GM23338 (cell line): Measurements from ENCODE around the gene GMEB2. TPM values are rescaled to one million over a fixed set of nuclear protein-coding genes. Genes with fewer than 3 reads are reported as not detected.

Experiments
- ATAC-seq: fragments of 200-7000 bp; cut with Tn5 transposase; 3 replicates; pipeline ENCODE4 v1.9.1; 2020
- DNase-seq: peaks from one replicate; pipeline ENCODE4 v3.0.0-alpha.2; 2015; ENCODE audit warnings: low spot score
- H2AFZ ChIP-seq: fragments of 200-600 bp; sonication (generic); 2 replicates; pipeline ENCODE4 v1.8.0; 2016; ENCODE audit warnings: antibody characterized with exemption, mild to moderate bottlenecking, moderate library complexity
- H3F3A ChIP-seq: fragments of 200-600 bp; sonication (generic); replicated peaks from 2 replicates; pipeline ENCODE4 v1.8.0; 2017; ENCODE audit warnings: antibody characterized with exemption, mixed run types, low read depth
- H3K27ac ChIP-seq: fragments of 200-600 bp; sonication (generic); 2 replicates; pipeline ENCODE4 v1.6.1; 2016; ENCODE audit warnings: low read depth
- H3K27me3 ChIP-seq: fragments of 200-600 bp; sonication (generic); 2 replicates; pipeline ENCODE4 v1.8.0; 2016; ENCODE audit warnings: mild to moderate bottlenecking, mixed run types, moderate library complexity; ENCODE audit not compliant: insufficient read depth
- H3K36me3 ChIP-seq: fragments of 200-600 bp; sonication (generic); 2 replicates; pipeline ENCODE4 v1.8.0; 2016; ENCODE audit warnings: mild to moderate bottlenecking; ENCODE audit not compliant: insufficient read depth
- H3K4me1 ChIP-seq: fragments of 200-600 bp; sonication (generic); 2 replicates; pipeline ENCODE4 v1.8.0; 2016; ENCODE audit warnings: mild to moderate bottlenecking, moderate library complexity; ENCODE audit not compliant: insufficient read depth
- H3K4me2 ChIP-seq: fragments of 200-600 bp; sonication (generic); 2 replicates; pipeline ENCODE4 v1.7.1; 2017; ENCODE audit warnings: mixed run types
- H3K4me3 ChIP-seq: fragments of 200-600 bp; sonication (generic); 2 replicates; pipeline ENCODE4 v1.6.1; 2016; ENCODE audit warnings: mixed run types
- H3K79me2 ChIP-seq: fragments of 200-600 bp; sonication (generic); replicated peaks from 2 replicates; pipeline ENCODE4 v1.8.0; 2017; ENCODE audit warnings: mild to moderate bottlenecking; ENCODE audit not compliant: insufficient read depth
- H3K9me2 ChIP-seq: fragments of 200-600 bp; sonication (generic); 2 replicates; pipeline ENCODE4 v1.8.0; 2017; ENCODE audit not compliant: insufficient read depth
- H4K20me1 ChIP-seq: fragments of 200-600 bp; sonication (generic); replicated peaks from 2 replicates; pipeline ENCODE4 v1.8.0; 2017; ENCODE audit warnings: mild to moderate bottlenecking; ENCODE audit not compliant: insufficient read depth
- H3K27ac Mint-ChIP-seq: 2 replicates; pipeline ENCODE4 v1.8.0; 2020; ENCODE audit warnings: inconsistent platforms, mild to moderate bottlenecking, moderate library complexity, mixed read lengths
- H3K27me3 Mint-ChIP-seq: 3 replicates; pipeline ENCODE4 v1.8.0; 2022; ENCODE audit warnings: low read depth, mild to moderate bottlenecking, moderate library complexity, mixed read lengths, inconsistent platforms; ENCODE audit not compliant: insufficient read depth, poor library complexity
- H3K36me3 Mint-ChIP-seq: 3 replicates; pipeline ENCODE4 v1.8.0; 2021; ENCODE audit warnings: low read depth, mild to moderate bottlenecking, inconsistent platforms, moderate library complexity, mixed read lengths
- H3K4me1 Mint-ChIP-seq: 3 replicates; pipeline ENCODE4 v1.8.0; 2020; ENCODE audit warnings: mild to moderate bottlenecking, inconsistent platforms, mixed read lengths
- H3K4me3 Mint-ChIP-seq: 3 replicates; pipeline ENCODE4 v1.8.0; 2021; ENCODE audit warnings: moderate library complexity, mild to moderate bottlenecking, inconsistent platforms, mixed read lengths
- H3K9me3 Mint-ChIP-seq: 3 replicates; pipeline ENCODE4 v1.8.0; 2020; ENCODE audit warnings: moderate library complexity, mild to moderate bottlenecking, inconsistent platforms, mixed read lengths
- CREB1 ChIP-seq: fragments of 250-450 bp; sonication (Bioruptor Pico); IDR thresholded peaks from 2 replicates; pipeline ENCODE4 v1.5.0; 2020; ENCODE audit warnings: low read depth, mild to moderate bottlenecking, moderate library complexity
- EZH2 ChIP-seq: fragments of 200-600 bp; sonication (generic); IDR thresholded peaks from one replicate; pipeline ENCODE4 v1.8.0; 2017; ENCODE audit warnings: antibody characterized with exemption, mild to moderate bottlenecking, low read depth; ENCODE audit not compliant: unreplicated experiment
- EZH2phosphoT487 ChIP-seq: fragments of 200-600 bp; sonication (generic); IDR thresholded peaks from one replicate; pipeline ENCODE4 v1.8.1; 2018; ENCODE audit warnings: antibody characterized with exemption; ENCODE audit not compliant: unreplicated experiment
- JUNB ChIP-seq: IDR thresholded peaks from one replicate; pipeline ENCODE4 v1.6.1; 2016; ENCODE audit warnings: antibody characterized with exemption; ENCODE audit not compliant: unreplicated experiment
- NANOG ChIP-seq: IDR thresholded peaks from 2 replicates; pipeline ENCODE4 v1.6.1; 2016; ENCODE audit warnings: antibody characterized with exemption, borderline replicate concordance
- POLR2AphosphoS5 ChIP-seq: IDR thresholded peaks from 2 replicates; pipeline ENCODE4 v1.6.1; 2016; ENCODE audit warnings: antibody characterized with exemption, low read depth
- REST ChIP-seq: IDR thresholded peaks from one replicate; pipeline ENCODE4 v1.6.1; 2018; ENCODE audit warnings: antibody characterized with exemption; ENCODE audit not compliant: unreplicated experiment
- STAT1 ChIP-seq: IDR thresholded peaks from one replicate; pipeline ENCODE4 v1.6.1; 2016; ENCODE audit warnings: antibody characterized with exemption; ENCODE audit not compliant: unreplicated experiment
- ZNF114 ChIP-seq: fragments of 250-450 bp; sonication (Bioruptor Pico); IDR thresholded peaks from 2 replicates; pipeline ENCODE4 v1.5.0; 2020; ENCODE audit warnings: mild to moderate bottlenecking, moderate library complexity
- ZNF331 ChIP-seq: fragments of 250-450 bp; sonication (Bioruptor Pico); IDR thresholded peaks from 2 replicates; pipeline ENCODE4 v1.5.0; 2020; ENCODE audit warnings: low read depth, mild to moderate bottlenecking, moderate library complexity
- ZNF462 ChIP-seq: fragments of 250-450 bp; sonication (Bioruptor Pico); IDR thresholded peaks from 2 replicates; pipeline ENCODE4 v1.5.0; 2020; ENCODE audit warnings: mild to moderate bottlenecking, moderate library complexity
- polyA plus RNA-seq: library from polyadenylated mRNA; unstranded; fragments of >200 nt; fragmentation: Nextera tagmentation; extraction: Ambion mirVana; gene quantifications from 2 replicates; pipeline ENCODE4 v1.2.1, GENCODE V29; 2016
- total RNA-seq: library from RNA; depleted of rRNA; stranded (reverse); fragments of >200 nt; shearing (Covaris generic); gene quantifications from 2 replicates; pipeline ENCODE4 v1.2.3, GENCODE V29; 2014
- TF ChIP-seq, protein P1 (sequence below), 2 experiments: fragments of 200-600 bp in 1 of 2; sonication (generic) in 1 of 2; conservative IDR thresholded peaks; 2 replicates each; pipeline versions ENCODE4 v1.5.1 to v1.6.1; 2016 to 2017; ENCODE audit warnings: antibody characterized with exemption in 2 of 2, low read depth in 2 of 2, mild to moderate bottlenecking in 2 of 2, moderate library complexity in 1 of 2
- TF ChIP-seq, protein P2 (sequence below): IDR thresholded peaks from 2 replicates; pipeline ENCODE4 v1.6.1; 2016; ENCODE audit warnings: antibody characterized with exemption

Gene GMEB2
- total and polyA plus RNA-seq, 2 experiments from 2014 or later: 4.4 to 20.6 TPM

DNA sequence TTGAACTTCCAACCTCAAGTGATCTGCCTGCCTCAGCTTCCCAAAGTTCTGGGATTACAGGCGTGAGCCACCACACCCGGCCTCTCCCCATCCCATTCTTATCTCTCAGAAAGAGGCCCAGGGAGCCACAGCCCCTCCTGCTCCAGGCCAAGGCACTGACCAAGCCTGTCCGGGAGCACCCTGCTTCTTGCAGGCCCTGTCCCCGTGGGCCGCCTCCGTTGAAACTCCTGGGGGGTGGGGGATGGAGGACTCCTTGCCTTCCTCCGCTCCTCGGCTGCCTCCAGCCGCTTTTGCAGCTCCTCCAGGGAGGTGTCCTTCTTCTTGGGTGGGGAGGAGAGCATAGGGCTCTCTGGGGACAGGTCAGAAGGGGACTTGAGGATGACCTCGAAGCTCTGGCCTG lies 16.6 kb upstream of the GMEB2 start:
- 0 out of 2 replicates have a peak overlapping the region, but pooled peaks have one; percentile 84 for H3K27ac ChIP-seq
- no peaks in the 10 kb centered on the region; the same call in 1 of the 2 replicates for H4K20me1 ChIP-seq
- no peaks in the 10 kb centered on the region for H3K36me3 ChIP-seq
- no peaks in the 10 kb centered on the region for H3K79me2 ChIP-seq
- peaks cover 11% of the 10 kb centered on the region for H3K4me1 Mint-ChIP-seq
- H3K4me3 ChIP-seq: no peak overlapping the region
- H3K27me3 ChIP-seq: no peaks in the 10 kb centered on the region
- no peaks in the 10 kb centered on the region for H3K9me3 Mint-ChIP-seq
- H3K36me3 Mint-ChIP-seq: peaks cover 3% of the 10 kb centered on the region; the same call in 2 of the 3 replicates
- no peaks in the 10 kb centered on the region for H3K9me2 ChIP-seq
- TF ChIP-seq NANOG: no peak
- no peak for TF ChIP-seq ZNF114 (CRISPR knock-in tag)
- no peak for TF ChIP-seq EZH2phosphoT487
- TF ChIP-seq, protein P1, sequence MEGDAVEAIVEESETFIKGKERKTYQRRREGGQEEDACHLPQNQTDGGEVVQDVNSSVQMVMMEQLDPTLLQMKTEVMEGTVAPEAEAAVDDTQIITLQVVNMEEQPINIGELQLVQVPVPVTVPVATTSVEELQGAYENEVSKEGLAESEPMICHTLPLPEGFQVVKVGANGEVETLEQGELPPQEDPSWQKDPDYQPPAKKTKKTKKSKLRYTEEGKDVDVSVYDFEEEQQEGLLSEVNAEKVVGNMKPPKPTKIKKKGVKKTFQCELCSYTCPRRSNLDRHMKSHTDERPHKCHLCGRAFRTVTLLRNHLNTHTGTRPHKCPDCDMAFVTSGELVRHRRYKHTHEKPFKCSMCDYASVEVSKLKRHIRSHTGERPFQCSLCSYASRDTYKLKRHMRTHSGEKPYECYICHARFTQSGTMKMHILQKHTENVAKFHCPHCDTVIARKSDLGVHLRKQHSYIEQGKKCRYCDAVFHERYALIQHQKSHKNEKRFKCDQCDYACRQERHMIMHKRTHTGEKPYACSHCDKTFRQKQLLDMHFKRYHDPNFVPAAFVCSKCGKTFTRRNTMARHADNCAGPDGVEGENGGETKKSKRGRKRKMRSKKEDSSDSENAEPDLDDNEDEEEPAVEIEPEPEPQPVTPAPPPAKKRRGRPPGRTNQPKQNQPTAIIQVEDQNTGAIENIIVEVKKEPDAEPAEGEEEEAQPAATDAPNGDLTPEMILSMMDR (conservative IDR thresholded peaks at IDR 0.05; ENCODE audit: low read depth in 2 of 2): no peak
- TF ChIP-seq ZNF331: no peak
- TF ChIP-seq, protein P2, sequence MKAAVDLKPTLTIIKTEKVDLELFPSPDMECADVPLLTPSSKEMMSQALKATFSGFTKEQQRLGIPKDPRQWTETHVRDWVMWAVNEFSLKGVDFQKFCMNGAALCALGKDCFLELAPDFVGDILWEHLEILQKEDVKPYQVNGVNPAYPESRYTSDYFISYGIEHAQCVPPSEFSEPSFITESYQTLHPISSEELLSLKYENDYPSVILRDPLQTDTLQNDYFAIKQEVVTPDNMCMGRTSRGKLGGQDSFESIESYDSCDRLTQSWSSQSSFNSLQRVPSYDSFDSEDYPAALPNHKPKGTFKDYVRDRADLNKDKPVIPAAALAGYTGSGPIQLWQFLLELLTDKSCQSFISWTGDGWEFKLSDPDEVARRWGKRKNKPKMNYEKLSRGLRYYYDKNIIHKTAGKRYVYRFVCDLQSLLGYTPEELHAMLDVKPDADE: no peak
- TF ChIP-seq POLR2AphosphoS5: no peak
- no peak for TF ChIP-seq STAT1
- TF ChIP-seq CREB1 (CRISPR knock-in tag): no peak
- no peak for TF ChIP-seq EZH2
- no peak for TF ChIP-seq ZNF462 (CRISPR knock-in tag)
- no peak for TF ChIP-seq REST
- TF ChIP-seq JUNB: no peak
- H3K4me2 ChIP-seq: 0 out of 2 replicates have a peak overlapping the region, but pooled peaks have one; percentile 89
- no peak for ATAC-seq
- H3K4me3 Mint-ChIP-seq: peak overlapping the region; percentile 80
- no peak for DNase-seq
- H3K4me1 ChIP-seq: peaks cover 7% of the 10 kb centered on the region; the same call in 1 of the 2 replicates
- H2AFZ ChIP-seq: no peak overlapping the region
- peaks cover 9% of the 10 kb centered on the region; the same call in 1 of the 2 replicates for H3F3A ChIP-seq
- peaks cover 12% of the 10 kb centered on the region for H3K27me3 Mint-ChIP-seq
- no peak overlapping the region for H3K27ac Mint-ChIP-seq
